CD14-positive monocyte (primary cell): ENCODE measurements around the gene SRD5A2. TPM values are rescaled to one million over a fixed set of nuclear protein-coding genes. Genes with fewer than 3 reads are reported as not detected.

Source experiments
- DNase-seq, 3 donors: peaks; one replicate each; pipeline ENCODE4 v3.0.0-alpha.2; 2011 to 2022
- H2AFZ ChIP-seq: 2 replicates; pipeline ENCODE4 v1.6.0; 2012; ENCODE audit warnings: mild to moderate bottlenecking, low read depth, low read length, inconsistent platforms; ENCODE audit not compliant: insufficient read depth, poor library complexity, severe bottlenecking
- H3K27ac ChIP-seq, 2 donors: 1 replicate in 1 of 2; 2 replicates in 1 of 2; pipeline ENCODE4 v1.5.1; 2012 to 2013; ENCODE audit warnings: low read length in 2 of 2, control low read depth in 1 of 2, inconsistent platforms in 1 of 2, low read depth in 1 of 2, mild to moderate bottlenecking in 1 of 2
- H3K27me3 ChIP-seq, 2 donors: one replicate each; pipeline versions ENCODE4 v1.6.0 to v1.6.1; 2011 to 2013; ENCODE audit warnings: low read length in 2 of 2; ENCODE audit not compliant: control insufficient read depth in 2 of 2, insufficient read depth in 2 of 2
- H3K36me3 ChIP-seq, 2 donors: replicated peaks in 1 of 2; 1 replicate in 1 of 2; 2 replicates in 1 of 2; pipeline versions ENCODE4 v1.5.1 to v1.6.1; 2012 to 2013; ENCODE audit warnings: low read length in 2 of 2, control low read depth in 1 of 2, inconsistent platforms in 1 of 2, mild to moderate bottlenecking in 1 of 2; ENCODE audit not compliant: insufficient read depth in 2 of 2, control insufficient read depth in 1 of 2
- H3K4me1 ChIP-seq, 2 donors: 1 replicate in 1 of 2; 2 replicates in 1 of 2; pipeline versions ENCODE4 v1.5.1 to v1.6.1; 2012 to 2013; ENCODE audit warnings: low read length in 2 of 2, control low read depth in 1 of 2, inconsistent platforms in 1 of 2, mild to moderate bottlenecking in 1 of 2, moderate library complexity in 1 of 2; ENCODE audit not compliant: insufficient read depth in 2 of 2, control insufficient read depth in 1 of 2
- H3K4me2 ChIP-seq: replicated peaks from 2 replicates; pipeline ENCODE3; 2012; ENCODE audit warnings: low read length, moderate library complexity, mild to moderate bottlenecking; ENCODE audit not compliant: poor library complexity, severe bottlenecking; ENCODE audit errors: extremely low read depth
- H3K4me3 ChIP-seq, 3 experiments: fragments of 200-600 bp in 1 of 3; sonication (generic) in 1 of 3; replicated peaks in 1 of 3; 1 replicate in 2 of 3; 2 replicates in 1 of 3; pipeline ENCODE4 v1.5.1; 2011 to 2013; ENCODE audit warnings: low read length in 3 of 3, mild to moderate bottlenecking in 3 of 3, control low read depth in 2 of 3, low read depth in 2 of 3, inconsistent platforms in 1 of 3, moderate library complexity in 1 of 3
- H3K79me2 ChIP-seq: 2 replicates; pipeline ENCODE4 v1.6.0; 2012; ENCODE audit warnings: mild to moderate bottlenecking, control low read depth, inconsistent platforms, low read length, moderate library complexity; ENCODE audit not compliant: insufficient read depth
- H3K9ac ChIP-seq: 2 replicates; pipeline ENCODE4 v1.6.0; 2017; ENCODE audit warnings: low read length, mild to moderate bottlenecking; ENCODE audit not compliant: insufficient read depth, poor library complexity, severe bottlenecking
- H3K9me3 ChIP-seq, 2 donors: replicated peaks in 1 of 2; 1 replicate in 1 of 2; 2 replicates in 1 of 2; pipeline versions ENCODE4 v1.5.1 to v1.6.1; 2012 to 2013; ENCODE audit warnings: low read length in 2 of 2, control low read depth in 1 of 2; ENCODE audit not compliant: control insufficient read depth in 1 of 2, insufficient read depth in 1 of 2
- H4K20me1 ChIP-seq: 2 replicates; pipeline ENCODE4 v1.6.0; 2012; ENCODE audit warnings: mild to moderate bottlenecking, low read length, control low read depth, moderate library complexity; ENCODE audit not compliant: insufficient read depth
- H3K27ac Mint-ChIP-seq, 7 donors: one replicate each; pipeline ENCODE4 v1.8.0; 2020; ENCODE audit warnings: mild to moderate bottlenecking in 7 of 7, mixed read lengths in 7 of 7, moderate library complexity in 6 of 7, inconsistent platforms in 2 of 7
- H3K27me3 Mint-ChIP-seq, 3 donors: one replicate each; pipeline ENCODE4 v1.8.0; 2021 to 2022; ENCODE audit warnings: low read depth in 3 of 3, mild to moderate bottlenecking in 3 of 3, mixed read lengths in 3 of 3, moderate library complexity in 3 of 3, inconsistent platforms in 1 of 3
- H3K36me3 Mint-ChIP-seq, 2 donors: one replicate each; pipeline ENCODE4 v1.8.0; 2020; ENCODE audit warnings: mixed read lengths in 2 of 2, inconsistent platforms in 1 of 2, mild to moderate bottlenecking in 1 of 2
- H3K4me1 Mint-ChIP-seq: one replicate; pipeline ENCODE4 v1.8.0; 2020; ENCODE audit warnings: mild to moderate bottlenecking, mixed read lengths
- H3K4me3 Mint-ChIP-seq, 2 donors: one replicate each; pipeline ENCODE4 v1.8.0; 2020; ENCODE audit warnings: mild to moderate bottlenecking in 2 of 2, mixed read lengths in 2 of 2, moderate library complexity in 1 of 2
- H3K9me3 Mint-ChIP-seq, 7 donors: one replicate each; pipeline ENCODE4 v1.8.0; 2020 to 2022; ENCODE audit warnings: mixed read lengths in 7 of 7, mild to moderate bottlenecking in 6 of 7, moderate library complexity in 6 of 7, inconsistent platforms in 2 of 7
- WGBS: methylation state at CpG from one replicate; pipeline ENCODE4 v1.1.5; 2013; ENCODE audit warnings: missing lambda C conversion rate; ENCODE audit not compliant: insufficient coverage; 5-methylcytosine and 5-hydroxymethylcytosine counted together
- intact Hi-C, 2 donors: fragments of 100-400 bp; cut with micrococcal nuclease; formaldehyde crosslinking; loops; one replicate each; pipeline versions ENCODE4 v1.15.0 to v1.15.1; 2023
- polyA plus RNA-seq, 3 donors: library from polyadenylated mRNA; depleted of rRNA in 1 of 3; unstranded in 2 of 3; stranded (reverse) in 1 of 3; fragments of 300-500 nt in 2 of 3; fragments of >200 nt in 1 of 3; fragmentation: Illumina TruSeq in 2 of 3; gene quantifications; 1 replicate in 2 of 3; 2 replicates in 1 of 3; pipeline ENCODE4 v1.2.3, GENCODE V29; 2012 to 2021
- TF ChIP-seq, protein P1 (sequence below): fragments of 200-600 bp; IDR thresholded peaks from one replicate; pipeline ENCODE4 v1.8.0; 2022; ENCODE audit warnings: antibody characterized with exemption, mild to moderate bottlenecking

Gene SRD5A2
- polyA plus RNA-seq, 3 donors = not detected

- no peaks in the 10 kb centered on the region for H4K20me1 ChIP-seq
- no peak for DNase-seq
- H3K9me3 ChIP-seq = peaks cover 0 to 36% of the 10 kb centered on the region in 2 donors
- H3K27ac Mint-ChIP-seq = no peak overlapping the region
- H3K9ac ChIP-seq = no peak overlapping the region
- H3K27ac ChIP-seq = no peak overlapping the region
- intact Hi-C loops = no loop called here
- peaks cover 42 to 51% (median 45%) of the 10 kb centered on the region in 3 donors for H3K27me3 Mint-ChIP-seq
- H3K4me3 ChIP-seq = no peak overlapping the region
- peaks cover 20 to 50% of the 10 kb centered on the region in 2 donors for H3K27me3 ChIP-seq
- H2AFZ ChIP-seq = no peak overlapping the region
- no peaks in the 10 kb centered on the region for H3K4me1 Mint-ChIP-seq
- TF ChIP-seq, protein P1, sequence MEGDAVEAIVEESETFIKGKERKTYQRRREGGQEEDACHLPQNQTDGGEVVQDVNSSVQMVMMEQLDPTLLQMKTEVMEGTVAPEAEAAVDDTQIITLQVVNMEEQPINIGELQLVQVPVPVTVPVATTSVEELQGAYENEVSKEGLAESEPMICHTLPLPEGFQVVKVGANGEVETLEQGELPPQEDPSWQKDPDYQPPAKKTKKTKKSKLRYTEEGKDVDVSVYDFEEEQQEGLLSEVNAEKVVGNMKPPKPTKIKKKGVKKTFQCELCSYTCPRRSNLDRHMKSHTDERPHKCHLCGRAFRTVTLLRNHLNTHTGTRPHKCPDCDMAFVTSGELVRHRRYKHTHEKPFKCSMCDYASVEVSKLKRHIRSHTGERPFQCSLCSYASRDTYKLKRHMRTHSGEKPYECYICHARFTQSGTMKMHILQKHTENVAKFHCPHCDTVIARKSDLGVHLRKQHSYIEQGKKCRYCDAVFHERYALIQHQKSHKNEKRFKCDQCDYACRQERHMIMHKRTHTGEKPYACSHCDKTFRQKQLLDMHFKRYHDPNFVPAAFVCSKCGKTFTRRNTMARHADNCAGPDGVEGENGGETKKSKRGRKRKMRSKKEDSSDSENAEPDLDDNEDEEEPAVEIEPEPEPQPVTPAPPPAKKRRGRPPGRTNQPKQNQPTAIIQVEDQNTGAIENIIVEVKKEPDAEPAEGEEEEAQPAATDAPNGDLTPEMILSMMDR = no peak
- H3K9me3 Mint-ChIP-seq = peaks cover 6 to 18% (median 14%) of the 10 kb centered on the region in 7 donors
- no peaks in the 10 kb centered on the region for H3K36me3 ChIP-seq
- no peaks in the 10 kb centered on the region for H3K4me1 ChIP-seq
- WGBS = no CpG with 5 or more reads among the region's 3 CpGs
- peak overlapping the region in 1 of 2 donors; percentile 49 for H3K4me3 Mint-ChIP-seq
- H3K4me2 ChIP-seq = no peak overlapping the region
- no peaks in the 10 kb centered on the region for H3K79me2 ChIP-seq
- H3K36me3 Mint-ChIP-seq = peaks cover 0 to 3% of the 10 kb centered on the region in 2 donors
These were observed 2.4 kb downstream of the SRD5A2 start for GRCh38 chr2:31578316-31578715.

DNA sequence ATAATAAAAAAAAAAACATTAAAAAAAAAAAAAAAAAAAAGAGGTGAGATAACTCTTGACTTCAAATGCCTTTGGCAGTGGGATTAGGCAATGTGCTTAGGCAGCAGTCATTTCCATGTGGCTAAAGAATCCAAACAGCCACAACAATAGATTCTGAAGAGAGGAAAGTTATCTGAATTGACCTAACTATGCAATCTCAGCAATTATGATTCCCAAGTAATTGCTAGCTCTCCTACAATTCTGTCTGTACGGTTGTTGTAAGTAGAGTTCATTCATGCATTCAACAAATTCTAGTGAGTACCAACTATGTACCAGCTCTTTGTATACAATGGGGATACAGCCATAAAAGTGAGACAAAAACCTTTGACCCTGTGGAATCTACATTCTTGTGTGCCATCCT, 3.6 kb downstream of the SRD5A2 start:
- Mint-ChIP-seq H3K4me1 (no peaks in the 10 kb centered on the region), H3K4me3 (no peak overlapping the region), H3K27ac (no peak overlapping the region), H3K36me3 (peaks cover 0 to 3% of the 10 kb centered on the region in 2 donors), H3K9me3 (peaks cover 5 to 13% (median 12%) of the 10 kb centered on the region in 7 donors), H3K27me3 (peaks cover 36 to 40% (median 40%) of the 10 kb centered on the region in 3 donors)
- H3K36me3 ChIP-seq = no peaks in the 10 kb centered on the region
- no peak overlapping the region for H3K9ac ChIP-seq
- H3K4me3 ChIP-seq = no peak overlapping the region
- H3K4me1 ChIP-seq = no peaks in the 10 kb centered on the region
- intact Hi-C loops = no loop called here
- no peak overlapping the region for H3K4me2 ChIP-seq
- peaks cover 0 to 24% of the 10 kb centered on the region in 2 donors for H3K9me3 ChIP-seq
- no CpG with 5 or more reads among the region's 1 CpG for WGBS
- DNase-seq = no peak
- H4K20me1 ChIP-seq = no peaks in the 10 kb centered on the region
- H3K27me3 ChIP-seq = peaks cover 20 to 40% of the 10 kb centered on the region in 2 donors
- TF ChIP-seq, protein P1 = no peak
- H3K79me2 ChIP-seq = no peaks in the 10 kb centered on the region
- H2AFZ ChIP-seq = no peak overlapping the region
- H3K27ac ChIP-seq = no peak overlapping the region
